ENCODE measurements around the gene MTA1.

MTA1 gene

GRCh38 chr14:105519946-105520698 is 100.5 kb downstream of the MTA1 start:
- TF ChIP-seq, protein P1, sequence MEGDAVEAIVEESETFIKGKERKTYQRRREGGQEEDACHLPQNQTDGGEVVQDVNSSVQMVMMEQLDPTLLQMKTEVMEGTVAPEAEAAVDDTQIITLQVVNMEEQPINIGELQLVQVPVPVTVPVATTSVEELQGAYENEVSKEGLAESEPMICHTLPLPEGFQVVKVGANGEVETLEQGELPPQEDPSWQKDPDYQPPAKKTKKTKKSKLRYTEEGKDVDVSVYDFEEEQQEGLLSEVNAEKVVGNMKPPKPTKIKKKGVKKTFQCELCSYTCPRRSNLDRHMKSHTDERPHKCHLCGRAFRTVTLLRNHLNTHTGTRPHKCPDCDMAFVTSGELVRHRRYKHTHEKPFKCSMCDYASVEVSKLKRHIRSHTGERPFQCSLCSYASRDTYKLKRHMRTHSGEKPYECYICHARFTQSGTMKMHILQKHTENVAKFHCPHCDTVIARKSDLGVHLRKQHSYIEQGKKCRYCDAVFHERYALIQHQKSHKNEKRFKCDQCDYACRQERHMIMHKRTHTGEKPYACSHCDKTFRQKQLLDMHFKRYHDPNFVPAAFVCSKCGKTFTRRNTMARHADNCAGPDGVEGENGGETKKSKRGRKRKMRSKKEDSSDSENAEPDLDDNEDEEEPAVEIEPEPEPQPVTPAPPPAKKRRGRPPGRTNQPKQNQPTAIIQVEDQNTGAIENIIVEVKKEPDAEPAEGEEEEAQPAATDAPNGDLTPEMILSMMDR (IDR thresholded peaks at IDR 0.05), result no peak
- intact Hi-C loops (cut with DNase I; ENCODE audit: low total_unique reads), result no loop called here
- Histone ChIP-seq H3K27me3 (peaks cover 0 to 18% of the 10 kb centered on the region in 2 donors), H3K27ac (no peak overlapping the region), H3K4me3 (no peak overlapping the region), H3K36me3 (no peaks in the 10 kb centered on the region), H3K4me1 (no peaks in the 10 kb centered on the region), H3K9me3 (no peaks in the 10 kb centered on the region)
- no peak for DNase-seq
